GM18499 (cell line): ENCODE measurements around the gene NGF.

Source experiments
- ATAC-seq: cut with Tn5 transposase; IDR thresholded peaks from one replicate; pipeline ENCODE4 v1.9.1; 2021; ENCODE audit warnings: moderate number of reproducible peaks; ENCODE audit not compliant: insufficient read depth, unreplicated experiment

Gene NGF

DNA sequence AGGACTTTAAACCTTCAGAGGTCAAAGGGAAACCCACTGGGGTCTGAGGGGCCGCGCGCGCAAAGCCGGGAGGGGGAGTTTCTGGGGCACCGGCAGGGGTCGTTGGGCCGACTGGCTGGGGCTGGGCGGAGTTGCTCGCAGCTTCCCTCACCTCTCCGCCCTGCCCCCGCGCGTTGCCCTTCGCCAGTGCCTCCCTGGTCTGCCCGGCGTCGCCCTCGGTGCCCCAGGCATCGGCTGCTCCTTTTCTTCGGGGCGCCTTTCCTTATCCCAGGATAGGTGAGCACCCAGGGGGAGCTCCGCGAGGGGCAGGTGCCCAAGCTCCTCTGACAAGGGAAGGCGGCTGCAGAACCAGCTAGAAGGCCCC, 390 bp upstream of the NGF start:
- no peak for ATAC-seq

DNA sequence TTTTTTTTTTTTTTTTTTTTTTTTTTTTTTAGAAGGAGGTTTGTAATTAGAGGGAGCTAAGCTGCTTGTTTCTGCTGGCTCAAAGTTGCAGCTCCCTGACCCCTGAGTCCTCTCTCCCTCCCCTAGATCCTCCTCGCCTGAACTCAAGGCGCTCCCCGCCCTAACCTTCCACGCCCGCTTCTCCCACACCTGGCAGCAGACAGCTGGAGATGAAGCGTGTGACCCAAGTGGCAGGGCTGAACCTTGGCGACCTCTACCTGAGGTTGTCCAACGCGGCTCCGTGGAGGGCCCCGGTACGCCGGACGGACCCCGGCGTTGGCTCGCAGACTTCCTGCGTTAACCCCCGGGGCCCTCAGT, 795 bp downstream of the NGF start:
- no peak for ATAC-seq

GRCh38 chr1:115336741-115337140, 1.3 kb downstream of the NGF start:
- ATAC-seq, result no peak

GRCh38 chr1:115332813-115333608, 5.0 kb downstream of the NGF start:
- no peak for ATAC-seq

DNA sequence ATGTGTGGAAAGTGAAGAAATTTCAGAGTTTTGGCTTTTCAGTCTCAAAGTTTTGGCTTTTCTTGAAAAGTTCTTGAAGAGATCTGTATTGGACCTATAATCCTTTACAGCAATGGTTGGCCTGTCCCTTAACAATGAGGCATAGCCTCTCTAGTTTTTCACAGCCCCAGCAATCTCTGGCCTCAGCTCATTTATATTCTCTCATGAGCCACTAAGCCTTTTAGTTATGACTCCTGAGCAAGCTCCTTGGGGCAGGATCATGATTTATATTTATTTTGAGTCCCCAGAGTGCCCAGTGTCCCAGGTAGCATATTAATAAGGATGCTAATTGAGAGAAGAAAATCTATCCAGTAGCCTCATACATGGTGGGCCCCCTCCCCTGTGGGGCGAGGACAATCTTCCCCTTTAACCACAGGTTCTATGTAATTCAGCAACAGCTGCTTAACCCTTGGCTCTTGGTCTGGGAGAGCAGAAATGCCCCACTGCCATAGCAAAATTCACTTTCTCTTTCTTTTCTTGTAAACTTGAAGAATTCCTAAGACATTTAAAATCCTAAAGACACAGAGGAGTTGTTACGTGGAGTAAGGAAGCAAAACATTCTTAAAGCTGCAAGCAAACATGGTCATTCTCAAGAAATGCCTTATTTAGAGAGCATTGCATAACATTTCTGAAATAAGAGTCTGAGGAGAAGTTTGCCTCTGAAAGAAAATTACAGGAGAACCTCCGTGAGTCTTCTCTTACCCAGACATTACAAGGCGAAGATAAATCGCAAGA, 6.3 kb downstream of the NGF start:
- ATAC-seq, result no peak

- no peak for ATAC-seq
Measured at GRCh38 chr1:115330480-115331013, 7.5 kb downstream of the NGF start.

DNA sequence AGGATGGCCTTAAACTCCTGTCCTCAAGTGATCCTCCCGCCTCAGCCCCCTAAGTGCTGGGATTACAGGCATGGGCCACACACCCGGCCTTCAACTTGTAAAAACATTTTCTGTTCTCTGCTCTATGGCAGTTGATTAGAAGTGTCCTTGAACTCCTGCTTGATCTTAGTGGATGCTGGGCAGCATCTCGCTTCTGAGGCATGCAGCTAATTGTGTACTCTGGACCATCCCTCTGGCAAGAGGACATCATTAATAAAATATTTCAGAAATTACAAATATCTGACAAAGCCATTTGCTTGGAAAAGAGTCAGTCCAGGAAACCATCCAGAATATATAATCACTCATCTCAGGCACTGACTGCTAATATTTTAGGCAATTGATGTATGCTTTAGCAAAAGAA, 8.1 kb downstream of the NGF start:
- no peak for ATAC-seq

- ATAC-seq, result no peak
Measured at GRCh38 chr1:115327270-115327669, 10.8 kb downstream of the NGF start.

DNA sequence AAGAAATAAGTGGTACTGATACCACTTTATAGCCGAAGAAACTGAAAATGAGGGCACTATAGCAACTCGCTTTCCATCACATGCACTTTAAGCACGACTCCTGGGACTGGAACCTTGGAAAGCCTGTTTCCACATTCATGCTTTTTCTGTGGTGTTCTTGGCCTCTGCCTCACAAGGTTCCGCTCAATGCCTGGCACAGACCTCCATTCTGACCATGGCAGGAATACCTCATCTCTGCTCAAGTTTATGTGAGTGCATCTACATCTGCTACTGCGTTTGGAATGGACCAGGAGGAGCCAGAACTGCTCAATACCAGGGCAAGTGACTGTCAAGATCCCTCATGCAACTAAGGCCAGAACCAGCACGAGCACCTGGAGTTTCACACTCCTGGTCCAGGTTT, 11.6 kb downstream of the NGF start:
- no peak for ATAC-seq

GRCh38 chr1:115325874-115326273, 12.2 kb downstream of the NGF start:
- ATAC-seq, result no peak

DNA sequence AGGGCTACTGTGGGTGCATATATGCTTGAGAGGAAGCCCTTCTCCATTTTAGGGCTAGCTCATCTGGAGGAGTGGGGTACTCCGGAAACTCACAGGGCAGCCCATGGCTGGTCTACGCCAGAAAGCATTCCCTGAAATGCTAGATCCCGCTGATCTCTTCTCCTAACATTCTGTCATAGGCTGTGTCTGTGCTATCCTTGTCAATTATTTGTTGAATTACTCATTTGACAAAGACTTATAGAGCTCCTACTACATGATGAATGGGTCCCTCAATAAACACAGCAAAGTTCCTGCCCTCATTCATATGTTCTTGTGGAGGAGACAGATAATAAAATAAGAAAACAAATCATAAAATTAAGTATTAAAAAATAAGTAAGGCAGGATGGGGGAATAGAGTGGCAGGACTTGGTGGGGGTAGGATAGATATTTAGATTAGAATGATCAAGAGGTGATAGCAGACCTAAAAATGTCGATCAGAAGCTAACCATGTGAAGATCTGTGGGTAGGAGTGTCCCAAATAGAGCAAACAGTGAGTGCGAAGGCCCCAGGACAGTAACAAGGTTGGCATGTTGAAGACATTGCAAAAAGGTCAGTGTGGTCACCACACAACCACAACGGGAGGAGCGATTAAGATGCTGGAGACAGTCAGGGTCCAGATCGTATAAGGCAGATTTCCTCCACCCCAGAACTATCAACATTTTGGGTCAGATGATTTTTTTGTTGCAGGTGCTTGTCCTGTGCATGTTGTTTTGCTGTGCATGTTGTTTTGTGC, 13.2 kb downstream of the NGF start:
- ATAC-seq, result no peak

GRCh38 chr1:115323366-115324004, 14.6 kb downstream of the NGF start:
- no peak for ATAC-seq

- no peak for ATAC-seq
Measured at GRCh38 chr1:115322631-115323030, 15.4 kb downstream of the NGF start.

DNA sequence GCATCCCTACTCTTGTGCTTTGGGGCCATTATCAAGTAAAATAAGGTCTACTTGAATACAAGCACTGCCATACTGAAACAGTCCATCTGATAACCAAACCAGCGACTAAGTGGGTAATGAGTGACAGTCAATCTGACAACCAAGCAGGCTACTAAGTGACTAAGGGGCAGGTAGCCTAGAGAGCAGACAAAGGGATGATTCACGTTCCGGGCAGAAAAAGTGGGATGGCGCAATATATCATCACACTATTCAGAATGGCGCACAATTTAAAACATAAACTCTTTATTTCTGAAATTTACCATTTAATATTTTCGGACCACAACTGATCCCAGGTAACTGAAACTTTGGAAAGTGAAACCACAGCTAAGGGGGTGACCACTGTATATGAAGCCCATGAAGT, 17.7 kb downstream of the NGF start:
- ATAC-seq, result no peak

DNA sequence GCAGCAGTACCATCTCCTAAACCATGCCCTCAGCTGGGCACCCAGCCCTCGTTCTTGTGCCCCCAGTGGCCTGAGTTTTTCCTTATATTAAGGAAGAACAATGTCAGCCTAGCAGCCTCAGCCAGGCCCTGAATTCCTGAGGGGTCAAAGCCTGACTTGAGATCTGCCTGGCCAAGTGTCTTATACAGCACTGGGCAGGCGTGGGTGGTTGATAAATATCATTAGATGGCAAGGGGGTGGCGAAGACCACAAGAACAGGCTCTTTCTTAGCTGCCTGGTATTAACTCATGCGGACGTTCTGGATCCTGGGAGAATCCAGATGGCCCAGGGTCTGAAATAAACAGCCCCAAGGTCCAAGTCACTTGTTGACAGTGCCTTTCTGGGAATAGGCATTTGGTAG, 18.3 kb downstream of the NGF start:
- ATAC-seq, result no peak

- no peak for ATAC-seq
Measured at GRCh38 chr1:115317101-115318012, 20.7 kb downstream of the NGF start.

DNA sequence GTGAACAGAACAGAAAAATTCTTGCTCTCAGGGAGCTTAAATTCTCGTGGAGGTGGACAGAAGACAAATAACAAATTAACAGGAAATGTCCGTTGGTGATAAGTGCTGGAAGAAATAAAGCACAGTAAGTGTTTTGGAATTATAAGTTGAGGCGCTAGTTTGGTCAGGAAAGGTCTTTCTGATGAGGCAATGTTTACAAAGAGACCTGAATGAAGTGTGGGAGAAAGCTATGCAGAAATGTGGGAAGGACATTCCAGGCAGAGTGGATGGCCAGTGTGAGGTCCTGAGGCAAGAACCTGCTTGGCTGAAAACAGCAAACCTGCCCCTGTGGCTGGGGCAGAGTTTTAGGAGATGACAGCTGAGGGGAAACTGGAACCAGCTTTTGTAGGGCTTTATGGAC, 23.3 kb downstream of the NGF start:
- ATAC-seq, result no peak

- ATAC-seq, result no peak
Measured at GRCh38 chr1:115314092-115314491, 24.0 kb downstream of the NGF start.

DNA sequence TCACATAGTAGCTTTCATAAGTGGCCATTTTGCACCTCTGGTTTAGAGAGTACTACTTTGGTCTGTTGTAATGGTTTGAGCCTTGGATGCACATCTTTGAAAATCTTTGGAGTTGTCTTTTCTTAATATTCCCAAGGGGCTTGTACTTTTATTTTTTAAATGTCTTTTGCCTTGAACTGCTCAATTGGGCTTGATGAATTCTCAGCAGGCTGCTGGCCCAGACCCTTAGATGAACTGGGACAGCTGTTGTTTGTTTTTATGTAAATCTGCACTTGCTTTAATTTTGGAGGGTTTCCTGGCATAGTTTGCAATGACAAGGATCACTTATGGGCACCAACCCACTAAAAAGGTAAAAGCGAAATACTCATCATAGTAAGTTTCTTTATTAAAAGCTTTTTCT, 24.9 kb downstream of the NGF start:
- no peak for ATAC-seq

DNA sequence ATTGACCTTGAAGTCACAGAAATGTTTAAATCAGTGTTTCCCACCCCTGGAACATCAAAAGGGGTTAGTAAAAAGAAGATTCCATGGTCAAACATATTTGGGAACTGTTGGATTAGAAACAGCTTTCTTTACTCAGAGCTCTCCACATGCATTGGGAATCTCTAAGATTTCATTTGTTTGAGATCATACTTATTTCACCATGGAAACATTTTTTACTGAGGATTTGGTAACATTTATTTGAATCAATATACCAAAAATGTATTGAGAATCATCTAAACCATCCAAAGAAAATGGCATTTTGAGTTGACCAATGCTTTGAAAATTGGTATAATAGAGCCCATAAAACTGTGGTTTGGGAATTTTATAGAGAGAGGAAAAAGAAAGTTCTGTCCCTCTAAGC, 25.3 kb downstream of the NGF start:
- ATAC-seq, result no peak
